GM12878 (cell line): Measurements from ENCODE around the gene GARNL3. TPM values are rescaled to one million over a fixed set of nuclear protein-coding genes. Genes with fewer than 3 reads are reported as not detected.

Experiments
- ATAC-seq: fragments of 200-7000 bp; cut with Tn5 transposase; 3 replicates; pipeline ENCODE4 v1.9.1; 2020; ENCODE audit warnings: mild to moderate bottlenecking, moderate library complexity
- BruUV-seq: library from RNA; stranded (reverse); fragments of 400-500 nt; replicated peaks from 2 replicates; lab custom pipeline; 2021; lab: Mats Ljungman, UMichigan
- CTCF ChIA-PET: fragments of 300-600 bp; sonication (Branson Sonifier 250); formaldehyde crosslinking; extraction: SDS; loops from one replicate; lab custom pipeline; 2021; ENCODE audit warnings: inconsistent platforms; lab: Yijun Ruan, JAX
- POLR2A ChIA-PET: fragments of 350-600 bp; formaldehyde crosslinking; extraction: SDS; loops from one replicate; lab custom pipeline; 2021; ENCODE audit warnings: inconsistent platforms; lab: Charles Lee
- RAD21 ChIA-PET: fragments of 300-600 bp; sonication (Branson Sonifier 250); formaldehyde crosslinking; loops from one replicate; lab custom pipeline; 2023; ENCODE audit warnings: antibody characterized with exemption; ENCODE audit not compliant: unreplicated experiment; lab: Charles Lee
- SMC1A ChIA-PET: fragments of 300-600 bp; sonication (Branson Sonifier 250); formaldehyde crosslinking; loops from one replicate; lab custom pipeline; 2023; ENCODE audit not compliant: unreplicated experiment, uncharacterized antibody; lab: Charles Lee
- DNase-seq: peaks from one replicate; pipeline ENCODE4 v3.0.0-alpha.2; 2011; ENCODE audit warnings: low read depth, low spot score
- FAIRE-seq: peaks from 3 replicates; lab custom pipeline; 2011; peaks lifted over from hg19 to GRCh38; lab: Jason Lieb, UNC
- H2AFZ ChIP-seq: 2 replicates; pipeline ENCODE4 v1.6.0; 2011; ENCODE audit warnings: low read depth, low read length, control low read depth; ENCODE audit not compliant: control insufficient read depth
- H3K27ac ChIP-seq: 2 replicates; pipeline ENCODE4 v1.5.1; 2011; ENCODE audit warnings: control low read depth; ENCODE audit not compliant: control insufficient read depth, insufficient read depth
- H3K27me3 ChIP-seq, 2 experiments: replicated peaks in 1 of 2; 2 replicates each; pipeline versions ENCODE4 v1.6.0 to v1.6.1; 2011; ENCODE audit warnings: low read length in 1 of 2; ENCODE audit not compliant: control insufficient read depth in 2 of 2, insufficient read depth in 2 of 2
- H3K36me3 ChIP-seq, 2 experiments: 2 replicates each; pipeline ENCODE4 v1.5.1; 2011; ENCODE audit warnings: low read length in 1 of 2; ENCODE audit not compliant: control insufficient read depth in 2 of 2, insufficient read depth in 2 of 2
- H3K4me1 ChIP-seq: 2 replicates; pipeline ENCODE4 v1.6.1; 2011; ENCODE audit warnings: mild to moderate bottlenecking, low read length, moderate library complexity, mixed read lengths; ENCODE audit not compliant: control insufficient read depth, insufficient read depth
- H3K4me2 ChIP-seq: 2 replicates; pipeline ENCODE4 v1.6.0; 2011; ENCODE audit warnings: control low read depth; ENCODE audit not compliant: control insufficient read depth, insufficient read depth
- H3K4me3 ChIP-seq: fragments of 200-600 bp; sonication (generic); 2 replicates; pipeline ENCODE4 v1.5.1; 2016
- H3K79me2 ChIP-seq: 2 replicates; pipeline ENCODE4 v1.6.0; 2011; ENCODE audit warnings: low read length; ENCODE audit not compliant: control insufficient read depth, insufficient read depth
- H3K9ac ChIP-seq: 2 replicates; pipeline ENCODE4 v1.8.0; 2011; ENCODE audit warnings: low read length, control low read depth, mixed read lengths; ENCODE audit not compliant: control insufficient read depth, insufficient read depth
- H3K9me3 ChIP-seq: replicated peaks from 3 replicates; pipeline ENCODE4 v1.5.1; 2011; ENCODE audit warnings: mild to moderate bottlenecking, low read length; ENCODE audit not compliant: control insufficient read depth, insufficient read depth
- H4K20me1 ChIP-seq: 2 replicates; pipeline ENCODE4 v1.6.0; 2011; ENCODE audit not compliant: control insufficient read depth, insufficient read depth
- BACH1 ChIP-seq: fragments of 450-650 bp; IDR thresholded peaks from 2 replicates; pipeline ENCODE4 v1.6.1; 2017; ENCODE audit warnings: mild to moderate bottlenecking, borderline replicate concordance
- DPF2 ChIP-seq: fragments of 450-650 bp; IDR thresholded peaks from 2 replicates; pipeline ENCODE4 v1.6.1; 2017; ENCODE audit warnings: mild to moderate bottlenecking
- JUND ChIP-seq: IDR thresholded peaks from 2 replicates; pipeline ENCODE4 v1.6.1; 2012; ENCODE audit warnings: low read depth, mild to moderate bottlenecking, low read length, improper control_type of control experiment, moderate library complexity
- NR2C2 ChIP-seq: IDR thresholded peaks from 2 replicates; pipeline ENCODE4 v1.6.1; 2011; ENCODE audit warnings: borderline replicate concordance, low read depth; ENCODE audit not compliant: control insufficient read depth, insufficient read length
- NR2F1 ChIP-seq: fragments of 450-650 bp; conservative IDR thresholded peaks from 2 replicates; pipeline ENCODE4 v1.6.1; 2017; ENCODE audit warnings: mild to moderate bottlenecking
- POLR2AphosphoS5 ChIP-seq: IDR thresholded peaks from 2 replicates; pipeline ENCODE4 v1.6.1; 2011; ENCODE audit warnings: mild to moderate bottlenecking, low read length, inconsistent platforms
- RFX5 ChIP-seq: IDR thresholded peaks from 2 replicates; pipeline ENCODE4 v1.6.1; 2011; ENCODE audit warnings: low read depth, low read length, improper control_type of control experiment
- SMAD5 ChIP-seq: IDR thresholded peaks from 2 replicates; pipeline ENCODE4 v1.6.1; 2016; ENCODE audit warnings: antibody characterized with exemption, low read depth
- SP1 ChIP-seq: IDR thresholded peaks from one replicate; pipeline ENCODE4 v1.6.1; 2011; ENCODE audit warnings: low read depth, low read length
- STAT1 ChIP-seq: fragments of 450-650 bp; conservative IDR thresholded peaks from 2 replicates; pipeline ENCODE4 v1.6.1; 2014; ENCODE audit warnings: antibody characterized with exemption, mild to moderate bottlenecking
- WRNIP1 ChIP-seq: IDR thresholded peaks from 2 replicates; pipeline ENCODE4 v1.6.1; 2011; ENCODE audit warnings: low read depth, low read length, improper control_type of control experiment, borderline replicate concordance
- ZNF622 ChIP-seq: fragments of 450-650 bp; IDR thresholded peaks from 2 replicates; pipeline ENCODE4 v1.6.1; 2017; ENCODE audit warnings: mild to moderate bottlenecking, inconsistent platforms
- WGBS: methylation state at CpG from one replicate; pipeline ENCODE4 v1.1.6; 2016; ENCODE audit warnings: low lambda C conversion rate; ENCODE audit not compliant: insufficient replicate concordance, insufficient coverage; ENCODE audit errors: missing lambda C conversion rate; 5-methylcytosine and 5-hydroxymethylcytosine counted together
- in situ Hi-C: fragments of 300-500 bp; cut with MboI; formaldehyde crosslinking; loops from 9 replicates; pipeline ENCODE4 v1.14.3; 2018; ENCODE audit warnings: mixed read lengths
- intact Hi-C: fragments of 100-400 bp; cut with micrococcal nuclease; formaldehyde crosslinking; loops from one replicate; pipeline ENCODE4 v1.14.2; 2022; ENCODE audit not compliant: unreplicated experiment
- polyA plus RNA-seq, 11 experiments: library from polyadenylated mRNA; depleted of rRNA in 4 of 11; unstranded in 6 of 11; stranded (reverse) in 5 of 11; fragments of >200 nt; fragmentation: Nextera tagmentation in 4 of 11; fragmentation: Illumina TruSeq in 1 of 11; extraction: Ambion mirVana in 4 of 11; extraction: Trizol in 1 of 11; gene quantifications; 1 replicate in 1 of 11; 2 replicates in 10 of 11; pipeline versions ENCODE4 v1.2.1 to v1.2.3, GENCODE V29; 2011 to 2016; ENCODE audit warnings: inconsistent platforms in 2 of 11, missing spikeins in 2 of 11, low read depth in 1 of 11
- total RNA-seq, 4 experiments: library from RNA; depleted of rRNA in 3 of 4; stranded (reverse); fragments of >200 nt in 3 of 4; fragmentation: Illumina TruSeq in 1 of 4; extraction: Trizol in 1 of 4; gene quantifications; 2 replicates each; pipeline versions ENCODE4 v1.2.1 to v1.2.3, GENCODE V29; 2013 to 2021
- TF ChIP-seq, protein P1 (sequence below): IDR thresholded peaks from 2 replicates; pipeline ENCODE4 v1.6.1; 2011; ENCODE audit warnings: borderline replicate concordance, low read depth, mild to moderate bottlenecking, moderate library complexity, low read length; ENCODE audit not compliant: insufficient read depth, poor library complexity, severe bottlenecking
- TF ChIP-seq, protein P2 (sequence below): fragments of 450-650 bp; IDR thresholded peaks from 2 replicates; pipeline ENCODE4 v1.6.1; 2016; ENCODE audit warnings: mild to moderate bottlenecking, moderate library complexity, borderline replicate concordance
- TF ChIP-seq, protein P3 (sequence below): fragments of 450-650 bp; formaldehyde crosslinking; IDR thresholded peaks from 2 replicates; pipeline ENCODE4 v1.4.0; 2022; ENCODE audit warnings: mild to moderate bottlenecking, moderate library complexity

GARNL3 gene
- total and polyA plus RNA-seq, 10 of the 15 experiments (the other 5 are each of a cell fraction or from before 2014, with no cell fraction given) = 0.89 to 13.2 (median 6.3) TPM

DNA sequence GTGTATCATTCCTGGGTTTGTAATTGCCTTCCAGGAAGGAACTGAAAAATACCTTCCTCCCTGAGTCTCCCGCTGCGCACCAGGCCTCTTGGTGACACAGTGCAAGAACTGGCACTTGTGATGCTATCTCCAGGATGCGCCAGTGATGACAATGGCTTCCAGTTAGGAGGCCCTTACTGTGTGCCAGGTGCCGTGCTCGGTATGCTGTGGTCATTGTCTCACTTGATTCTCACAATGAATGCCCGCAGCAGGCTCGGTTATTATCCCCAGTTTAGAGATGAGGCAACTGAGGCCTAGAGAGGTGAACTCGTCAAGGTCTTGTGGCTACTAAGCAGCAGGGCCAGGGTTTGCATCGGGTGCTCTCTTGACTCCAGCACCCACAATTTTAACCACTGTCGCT is 100.9 kb downstream of the GARNL3 start:
- POLR2A ChIA-PET = no interaction called here
- no TSS peak for BruUV-seq
- RAD21 ChIA-PET = no interaction called here
- Histone ChIP-seq H3K27me3 (no peaks in the 10 kb centered on the region), H3K27ac (no peak overlapping the region), H3K4me3 (no peak overlapping the region), H3K4me1 (peaks cover 5% of the 10 kb centered on the region; the same call in 1 of the 2 replicates), H3K4me2 (no peak overlapping the region), H4K20me1 (no peaks in the 10 kb centered on the region), H3K36me3 (no peaks in the 10 kb centered on the region), H2AFZ (no peak overlapping the region), H3K79me2 (no peaks in the 10 kb centered on the region), H3K9ac (no peak overlapping the region), H3K9me3 (no peaks in the 10 kb centered on the region)
- in situ Hi-C loops = no loop called here
- ATAC-seq = no peak
- no peak for DNase-seq
- 80% methylated on average over 10 of the region's 10 CpGs for WGBS
- no peak for FAIRE-seq
- intact Hi-C loops = no loop called here
- CTCF ChIA-PET = interaction anchor here (0.8 kb wide), 1 partner anchor 11 kb away, joined by 3 read pairs; no protein-coding TSS in a partner anchor
- SMC1A ChIA-PET = no interaction called here
- TF ChIP-seq BACH1 (no peak), DPF2 (no peak), STAT1 (no peak), SMAD5 (no peak), RFX5 (no peak), NR2F1 (no peak), JUND (no peak), POLR2AphosphoS5 (no peak), SP1 (no peak), WRNIP1 (no peak), NR2C2 (no peak), ZNF622 (no peak)
- TF ChIP-seq, protein P1, sequence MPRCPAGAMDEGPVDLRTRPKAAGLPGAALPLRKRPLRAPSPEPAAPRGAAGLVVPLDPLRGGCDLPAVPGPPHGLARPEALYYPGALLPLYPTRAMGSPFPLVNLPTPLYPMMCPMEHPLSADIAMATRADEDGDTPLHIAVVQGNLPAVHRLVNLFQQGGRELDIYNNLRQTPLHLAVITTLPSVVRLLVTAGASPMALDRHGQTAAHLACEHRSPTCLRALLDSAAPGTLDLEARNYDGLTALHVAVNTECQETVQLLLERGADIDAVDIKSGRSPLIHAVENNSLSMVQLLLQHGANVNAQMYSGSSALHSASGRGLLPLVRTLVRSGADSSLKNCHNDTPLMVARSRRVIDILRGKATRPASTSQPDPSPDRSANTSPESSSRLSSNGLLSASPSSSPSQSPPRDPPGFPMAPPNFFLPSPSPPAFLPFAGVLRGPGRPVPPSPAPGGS = no peak
- TF ChIP-seq, protein P2, sequence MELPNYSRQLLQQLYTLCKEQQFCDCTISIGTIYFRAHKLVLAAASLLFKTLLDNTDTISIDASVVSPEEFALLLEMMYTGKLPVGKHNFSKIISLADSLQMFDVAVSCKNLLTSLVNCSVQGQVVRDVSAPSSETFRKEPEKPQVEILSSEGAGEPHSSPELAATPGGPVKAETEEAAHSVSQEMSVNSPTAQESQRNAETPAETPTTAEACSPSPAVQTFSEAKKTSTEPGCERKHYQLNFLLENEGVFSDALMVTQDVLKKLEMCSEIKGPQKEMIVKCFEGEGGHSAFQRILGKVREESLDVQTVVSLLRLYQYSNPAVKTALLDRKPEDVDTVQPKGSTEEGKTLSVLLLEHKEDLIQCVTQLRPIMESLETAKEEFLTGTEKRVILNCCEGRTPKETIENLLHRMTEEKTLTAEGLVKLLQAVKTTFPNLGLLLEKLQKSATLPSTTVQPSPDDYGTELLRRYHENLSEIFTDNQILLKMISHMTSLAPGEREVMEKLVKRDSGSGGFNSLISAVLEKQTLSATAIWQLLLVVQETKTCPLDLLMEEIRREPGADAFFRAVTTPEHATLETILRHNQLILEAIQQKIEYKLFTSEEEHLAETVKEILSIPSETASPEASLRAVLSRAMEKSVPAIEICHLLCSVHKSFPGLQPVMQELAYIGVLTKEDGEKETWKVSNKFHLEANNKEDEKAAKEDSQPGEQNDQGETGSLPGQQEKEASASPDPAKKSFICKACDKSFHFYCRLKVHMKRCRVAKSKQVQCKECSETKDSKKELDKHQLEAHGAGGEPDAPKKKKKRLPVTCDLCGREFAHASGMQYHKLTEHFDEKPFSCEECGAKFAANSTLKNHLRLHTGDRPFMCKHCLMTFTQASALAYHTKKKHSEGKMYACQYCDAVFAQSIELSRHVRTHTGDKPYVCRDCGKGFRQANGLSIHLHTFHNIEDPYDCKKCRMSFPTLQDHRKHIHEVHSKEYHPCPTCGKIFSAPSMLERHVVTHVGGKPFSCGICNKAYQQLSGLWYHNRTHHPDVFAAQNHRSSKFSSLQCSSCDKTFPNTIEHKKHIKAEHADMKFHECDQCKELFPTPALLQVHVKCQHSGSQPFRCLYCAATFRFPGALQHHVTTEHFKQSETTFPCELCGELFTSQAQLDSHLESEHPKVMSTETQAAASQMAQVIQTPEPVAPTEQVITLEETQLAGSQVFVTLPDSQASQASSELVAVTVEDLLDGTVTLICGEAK = no peak
- TF ChIP-seq, protein P3, sequence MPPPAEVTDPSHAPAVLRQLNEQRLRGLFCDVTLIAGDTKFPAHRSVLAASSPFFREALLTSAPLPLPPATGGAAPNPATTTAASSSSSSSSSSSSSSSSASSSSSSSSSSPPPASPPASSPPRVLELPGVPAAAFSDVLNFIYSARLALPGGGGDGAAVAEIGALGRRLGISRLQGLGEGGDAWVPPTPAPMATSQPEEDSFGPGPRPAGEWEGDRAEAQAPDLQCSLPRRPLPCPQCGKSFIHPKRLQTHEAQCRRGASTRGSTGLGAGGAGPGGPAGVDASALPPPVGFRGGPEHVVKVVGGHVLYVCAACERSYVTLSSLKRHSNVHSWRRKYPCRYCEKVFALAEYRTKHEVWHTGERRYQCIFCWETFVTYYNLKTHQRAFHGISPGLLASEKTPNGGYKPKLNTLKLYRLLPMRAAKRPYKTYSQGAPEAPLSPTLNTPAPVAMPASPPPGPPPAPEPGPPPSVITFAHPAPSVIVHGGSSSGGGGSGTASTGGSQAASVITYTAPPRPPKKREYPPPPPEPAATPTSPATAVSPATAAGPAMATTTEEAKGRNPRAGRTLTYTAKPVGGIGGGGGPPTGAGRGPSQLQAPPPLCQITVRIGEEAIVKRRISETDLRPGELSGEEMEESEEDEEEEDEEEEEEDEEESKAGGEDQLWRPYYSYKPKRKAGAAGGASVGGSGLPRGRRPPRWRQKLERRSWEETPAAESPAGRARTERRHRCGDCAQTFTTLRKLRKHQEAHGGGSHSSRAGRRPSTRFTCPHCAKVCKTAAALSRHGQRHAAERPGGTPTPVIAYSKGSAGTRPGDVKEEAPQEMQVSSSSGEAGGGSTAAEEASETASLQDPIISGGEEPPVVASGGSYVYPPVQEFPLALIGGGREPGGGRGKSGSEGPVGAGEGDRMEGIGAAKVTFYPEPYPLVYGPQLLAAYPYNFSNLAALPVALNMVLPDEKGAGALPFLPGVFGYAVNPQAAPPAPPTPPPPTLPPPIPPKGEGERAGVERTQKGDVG (CRISPR knock-in tag) = no peak
